SIG-M5 treated with dmso at 0.1 percent for 504 hours (cell line): ENCODE measurements around the gene GPX4.

Source experiments
- DNase-seq: peaks from one replicate; lab custom pipeline; 2025; ENCODE audit not compliant: unreplicated experiment; lab: John Stamatoyannopoulos, UW

GPX4 gene

GRCh38 chr19:1147934-1148549 lies 44.2 kb downstream of the GPX4 start:
- no peak for DNase-seq

GRCh38 chr19:1149259-1150045 lies 45.7 kb downstream of the GPX4 start:
- DNase-seq, result no peak

GRCh38 chr19:1150333-1151036 lies 46.7 kb downstream of the GPX4 start:
- DNase-seq, result no peak

GRCh38 chr19:1151037-1151724 lies 47.4 kb downstream of the GPX4 start:
- no peak for DNase-seq

GRCh38 chr19:1151917-1152587 lies 48.3 kb downstream of the GPX4 start:
- DNase-seq, result no peak

GRCh38 chr19:1153891-1154730 lies 50.3 kb downstream of the GPX4 start:
- DNase-seq, result no peak

- DNase-seq, result no peak
Measured at GRCh38 chr19:1154731-1155351, 51.0 kb downstream of the GPX4 start.

- no peak for DNase-seq
Measured at GRCh38 chr19:1155352-1156304, 51.8 kb downstream of the GPX4 start.
